A549 (cell line): ENCODE data around the gene C6orf141. TPM values are rescaled to one million over a fixed set of nuclear protein-coding genes. Genes with fewer than 3 reads are reported as not detected.

Experiments
- ATAC-seq, 2 experiments: fragments of 200-7000 bp in 1 of 2; fragments of >200 bp in 1 of 2; cut with Nextera tagmentation in 1 of 2; cut with Tn5 transposase in 1 of 2; 3 replicates each; pipeline versions ENCODE4 v1.8.0 to v1.9.1; 2018 to 2020; ENCODE audit warnings: mild to moderate bottlenecking in 1 of 2, moderate library complexity in 1 of 2
- CTCF ChIA-PET: fragments of 300-600 bp; sonication (Branson Sonifier 250); formaldehyde crosslinking; extraction: SDS; loops from one replicate; lab custom pipeline; 2021; ENCODE audit warnings: antibody characterized with exemption, inconsistent platforms; lab: Yijun Ruan, JAX
- POLR2A ChIA-PET: fragments of 350-600 bp; formaldehyde crosslinking; extraction: SDS; loops from one replicate; lab custom pipeline; 2021; ENCODE audit warnings: antibody characterized with exemption, inconsistent platforms; lab: Yijun Ruan, JAX
- DNase-seq, 2 experiments: peaks; one replicate each; pipeline versions ENCODE4 v3.0.0 to v3.0.0-alpha.2; 2011 to 2016; ENCODE audit warnings: low read depth in 1 of 2, low spot score in 1 of 2
- FAIRE-seq: peaks from 2 replicates; lab custom pipeline; 2011; peaks lifted over from hg19 to GRCh38; lab: Jason Lieb, UNC
- H3K27ac ChIP-seq, 2 experiments: fragments of >200 bp; sonication (Bioruptor Twin); formaldehyde crosslinking; 3 replicates each; pipeline ENCODE4 v1.5.1; 2016 to 2017
- H3K4me1 ChIP-seq: fragments of >200 bp; sonication (Bioruptor Twin); formaldehyde crosslinking; 3 replicates; pipeline ENCODE4 v1.6.1; 2016
- H3K4me2 ChIP-seq: fragments of >200 bp; sonication (Bioruptor Twin); formaldehyde crosslinking; 3 replicates; pipeline ENCODE4 v1.6.1; 2016
- H3K4me3 ChIP-seq: fragments of >200 bp; sonication (Bioruptor Twin); formaldehyde crosslinking; 3 replicates; pipeline ENCODE4 v1.5.1; 2016
- H3K9me3 ChIP-seq: fragments of >200 bp; sonication (Bioruptor Twin); formaldehyde crosslinking; 3 replicates; pipeline ENCODE4 v1.6.1; 2016
- ATOH8 ChIP-seq: fragments of 250-450 bp; sonication (Bioruptor Pico); IDR thresholded peaks from 2 replicates; pipeline ENCODE4 v1.5.0; 2020; ENCODE audit warnings: low read depth, mild to moderate bottlenecking, moderate library complexity
- BCL3 ChIP-seq: fragments of >200 bp; sonication (Bioruptor Twin); formaldehyde crosslinking; IDR thresholded peaks from 3 replicates; pipeline ENCODE4 v1.6.1; 2016
- CBX2 ChIP-seq: fragments of 200-600 bp; sonication (generic); IDR thresholded peaks from 2 replicates; pipeline ENCODE4 v1.6.1; 2016; ENCODE audit warnings: low read depth, mild to moderate bottlenecking, borderline replicate concordance
- CEBPB ChIP-seq, 2 experiments: fragments of >200 bp in 1 of 2; sonication (Bioruptor Twin) in 1 of 2; formaldehyde crosslinking in 1 of 2; IDR thresholded peaks; 2 replicates each; pipeline ENCODE4 v1.6.1; 2012 to 2016
- EHF ChIP-seq: fragments of 250-450 bp; sonication (Bioruptor Pico); IDR thresholded peaks from 2 replicates; pipeline ENCODE4 v1.5.0; 2020; ENCODE audit warnings: mild to moderate bottlenecking
- EP300 ChIP-seq, 2 experiments: fragments of >200 bp; sonication (Bioruptor Twin); formaldehyde crosslinking; IDR thresholded peaks; 2 replicates in 1 of 2; 3 replicates in 1 of 2; pipeline ENCODE4 v1.6.1; 2016 to 2017
- FOSL2 ChIP-seq, 2 experiments: fragments of 450-650 bp in 1 of 2; fragments of >200 bp in 1 of 2; sonication (Bioruptor Twin) in 1 of 2; formaldehyde crosslinking; IDR thresholded peaks; 2 replicates each; pipeline versions ENCODE4 v1.5.0 to v1.6.1; 2016 to 2020; ENCODE audit warnings: mild to moderate bottlenecking in 1 of 2, moderate library complexity in 1 of 2
- FOXS1 ChIP-seq: fragments of 250-450 bp; sonication (Bioruptor Pico); IDR thresholded peaks from 2 replicates; pipeline ENCODE4 v1.5.0; 2020; ENCODE audit warnings: mild to moderate bottlenecking, moderate library complexity
- GATA3 ChIP-seq: IDR thresholded peaks from 2 replicates; pipeline ENCODE4 v1.6.1; 2012; ENCODE audit warnings: borderline replicate concordance
- HEYL ChIP-seq: fragments of 250-450 bp; sonication (Bioruptor Pico); IDR thresholded peaks from 2 replicates; pipeline ENCODE4 v1.8.0; 2021; ENCODE audit warnings: mild to moderate bottlenecking, moderate library complexity
- HMGXB4 ChIP-seq: fragments of 250-450 bp; sonication (Bioruptor Pico); IDR thresholded peaks from 2 replicates; pipeline ENCODE4 v1.5.0; 2021; ENCODE audit warnings: mild to moderate bottlenecking, moderate library complexity, borderline replicate concordance
- HOXA7 ChIP-seq: fragments of 250-450 bp; sonication (Bioruptor Pico); IDR thresholded peaks from 2 replicates; pipeline ENCODE4 v1.5.0; 2020; ENCODE audit warnings: mild to moderate bottlenecking, moderate library complexity
- HOXB13 ChIP-seq: fragments of 250-450 bp; sonication (Bioruptor Pico); IDR thresholded peaks from 2 replicates; pipeline ENCODE4 v1.5.0; 2020; ENCODE audit warnings: low read depth, mild to moderate bottlenecking, moderate library complexity
- JUNB ChIP-seq: fragments of >200 bp; sonication (Bioruptor Twin); formaldehyde crosslinking; IDR thresholded peaks from 2 replicates; pipeline ENCODE4 v1.6.1; 2016
- MAFK ChIP-seq: fragments of 450-650 bp; IDR thresholded peaks from 2 replicates; pipeline ENCODE4 v1.6.1; 2014; ENCODE audit not compliant: partially characterized antibody
- MAX ChIP-seq: IDR thresholded peaks from 2 replicates; pipeline ENCODE4 v1.6.1; 2012
- MYC ChIP-seq: IDR thresholded peaks from 2 replicates; pipeline ENCODE4 v1.6.1; 2012; ENCODE audit warnings: mild to moderate bottlenecking, inconsistent platforms, low read length, improper control_type of control experiment, borderline replicate concordance
- NR3C1 ChIP-seq: fragments of >200 bp; sonication (Bioruptor Twin); formaldehyde crosslinking; IDR thresholded peaks from 3 replicates; pipeline ENCODE4 v1.6.1; 2017
- PBX3 ChIP-seq: IDR thresholded peaks from 2 replicates; pipeline ENCODE4 v1.6.1; 2012
- PHF8 ChIP-seq: fragments of 200-600 bp; sonication (generic); IDR thresholded peaks from 2 replicates; pipeline ENCODE4 v1.6.1; 2016; ENCODE audit warnings: low read depth, mild to moderate bottlenecking, antibody characterized with exemption, moderate library complexity, borderline replicate concordance
- POLR2A ChIP-seq: IDR thresholded peaks from 2 replicates; pipeline ENCODE4 v1.6.1; 2012; ENCODE audit warnings: mild to moderate bottlenecking, low read length
- RFX5 ChIP-seq: fragments of 450-650 bp; IDR thresholded peaks from 2 replicates; pipeline ENCODE4 v1.7.1; 2014; ENCODE audit warnings: antibody characterized with exemption, mild to moderate bottlenecking, moderate library complexity
- SREBF2 ChIP-seq: fragments of 450-650 bp; IDR thresholded peaks from 2 replicates; pipeline ENCODE4 v1.6.1; 2014; ENCODE audit warnings: mild to moderate bottlenecking, moderate library complexity
- TFCP2L1 ChIP-seq: fragments of 250-450 bp; sonication (Bioruptor Pico); IDR thresholded peaks from 2 replicates; pipeline ENCODE4 v1.5.0; 2021; ENCODE audit warnings: mild to moderate bottlenecking
- ZNF302 ChIP-seq: fragments of 250-450 bp; sonication (Bioruptor Pico); IDR thresholded peaks from 2 replicates; pipeline ENCODE4 v1.9.0; 2021; ENCODE audit warnings: inconsistent platforms, mild to moderate bottlenecking, moderate library complexity
- WGBS: methylation state at CpG from one replicate; pipeline ENCODE4 v1.1.6; 2017; ENCODE audit errors: missing lambda C conversion rate; 5-methylcytosine and 5-hydroxymethylcytosine counted together
- polyA plus RNA-seq, 4 experiments: library from polyadenylated mRNA; depleted of rRNA in 3 of 4; stranded (reverse); fragments of >200 nt; fragmentation: RNase III in 1 of 4; extraction: RNeasy Plus Mini Kit Qiagen cat#74134 plus additional on column Dnase treatment in 1 of 4; gene quantifications; 2 replicates in 3 of 4; 3 replicates in 1 of 4; pipeline ENCODE4 v1.2.3, GENCODE V29; 2011 to 2017

Gene C6orf141
- polyA plus RNA-seq, 2 of the 4 experiments (the other 2 are of a cell fraction), result 24.9 to 29.9 TPM

GRCh38 chr6:49523901-49524300 lies 26.6 kb upstream of the C6orf141 start:
- FAIRE-seq, result no peak

GRCh38 chr6:49524541-49524940 lies 25.9 kb upstream of the C6orf141 start:
- no peak for DNase-seq
- CTCF ChIA-PET, result no interaction called here
- no peak for TF ChIP-seq TFCP2L1
- Histone ChIP-seq H3K4me2 (no peak overlapping the region), H3K4me1 (peaks cover 8% of the 10 kb centered on the region; the same call in 1 of the 3 replicates), H3K4me3 (no peak overlapping the region), H3K9me3 (no peaks in the 10 kb centered on the region), H3K27ac (no peak overlapping the region)
- no peak for FAIRE-seq
- WGBS, result 80% methylated on average over 7 of the region's 7 CpGs
- POLR2A ChIA-PET, result interaction anchor here (0.7 kb wide), 1 partner anchor 15 kb away, joined by 6 read pairs; no protein-coding TSS in a partner anchor
- no peak for ATAC-seq

More at GRCh38 chr6:49523901-49524300, 26.6 kb upstream of the C6orf141 start:
- Histone ChIP-seq H3K27ac (no peak overlapping the region), H3K9me3 (no peaks in the 10 kb centered on the region), H3K4me2 (no peak overlapping the region), H3K4me1 (peaks cover 8% of the 10 kb centered on the region; the same call in 1 of the 3 replicates), H3K4me3 (no peak overlapping the region)
- CTCF ChIA-PET, result no interaction called here
- ATAC-seq (no peak), DNase-seq (no peak)
- 100% methylated on average over 1 of the region's 1 CpG for WGBS
- POLR2A ChIA-PET, result interaction anchor here (0.7 kb wide), 1 partner anchor 15 kb away, joined by 6 read pairs; no protein-coding TSS in a partner anchor
- TF ChIP-seq CEBPB (IDR thresholded peaks at IDR 0.05) (no peak), MYC (no peak), EP300 (IDR thresholded peaks at IDR 0.05) (no peak), CBX2 (no peak), PBX3 (no peak), POLR2A (no peak), ATOH8 (CRISPR knock-in tag) (no peak), EHF (CRISPR knock-in tag) (no peak), BCL3 (no peak), JUNB (no peak), SREBF2 (no peak)

GRCh38 chr6:49526598-49526997 lies 23.9 kb upstream of the C6orf141 start:
- Histone ChIP-seq H3K4me2 (no peak overlapping the region), H3K9me3 (no peaks in the 10 kb centered on the region), H3K4me1 (peaks cover 9% of the 10 kb centered on the region; the same call in 2 of the 3 replicates), H3K27ac (no peak overlapping the region)
- FAIRE-seq, result no peak
- POLR2A ChIA-PET, result no interaction called here
- 81% methylated on average over 10 of the region's 12 CpGs for WGBS
- TF ChIP-seq HMGXB4 (CRISPR knock-in tag), result no peak
- TF ChIP-seq HOXB13 (CRISPR knock-in tag), result no peak
- TF ChIP-seq FOXS1 (CRISPR knock-in tag), result no peak
- no peak for TF ChIP-seq FOSL2 (IDR thresholded peaks at IDR 0.05)
- TF ChIP-seq FOSL2 (CRISPR knock-in tag; IDR thresholded peaks at IDR 0.05), result no peak
- no peak for TF ChIP-seq ATOH8 (CRISPR knock-in tag)
- no peak for TF ChIP-seq NR3C1
- TF ChIP-seq RFX5, result no peak
- TF ChIP-seq GATA3, result no peak
- TF ChIP-seq PHF8, result no peak
- TF ChIP-seq MAX, result no peak
- no peak for TF ChIP-seq HEYL (CRISPR knock-in tag)
- TF ChIP-seq HOXA7 (CRISPR knock-in tag), result no peak
- no peak for TF ChIP-seq POLR2A
- TF ChIP-seq ZNF302, result no peak
- no peak for TF ChIP-seq MAFK
- TF ChIP-seq, all 56 proteins: peak for 0
- CTCF ChIA-PET, result no interaction called here
- no peak overlapping the region for H3K4me3 ChIP-seq
- no peak for ATAC-seq
- DNase-seq, result no peak
